GM21515 (cell line): ENCODE measurements around the gene TBL1X.

Experiments used
- ATAC-seq: cut with Tn5 transposase; IDR thresholded peaks from one replicate; pipeline ENCODE4 v1.9.1; 2021; ENCODE audit not compliant: unreplicated experiment

Gene TBL1X

DNA sequence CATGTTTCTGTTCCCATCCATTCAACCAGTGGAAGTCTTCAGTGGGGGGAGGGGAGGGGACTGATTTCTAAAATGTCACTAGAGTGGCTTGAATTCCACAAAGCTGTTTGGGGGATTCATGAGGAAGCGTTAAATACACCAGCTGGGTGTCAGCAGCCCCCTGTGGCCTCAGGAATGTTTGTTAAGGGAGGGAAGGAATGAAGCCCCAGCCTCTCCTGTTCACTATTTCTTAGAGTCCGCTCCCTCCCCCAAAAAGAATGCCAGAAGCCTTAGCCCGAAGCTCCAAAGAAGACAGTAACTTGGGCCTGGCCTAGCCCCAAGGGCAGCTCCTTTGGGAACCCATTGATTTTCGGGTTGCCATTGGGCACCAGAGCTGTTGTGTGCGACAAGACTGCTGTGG is 324.7 kb downstream of the TBL1X start:
- ATAC-seq, result no peak
